Natural killer cell treated with Interleukin-12 subunit alpha and Interleukin-12 subunit beta and Interleukin-15 and Interleukin-18, amount 100 ng/mL, for 72 hours (primary cell): ENCODE measurements around the gene MACROD2. TPM values are rescaled to one million over a fixed set of nuclear protein-coding genes. Genes with fewer than 3 reads are reported as not detected.

Source experiments
- ATAC-seq, 2 donors: fragments of 150-1000 bp; cut with Tn5 transposase in 1 of 2; sonication (Bioruptor Pico), chemical (Tn5 transposase) in 1 of 2; 2 replicates each; pipeline ENCODE4 v1.10.0; 2021
- DNase-seq: peaks from one replicate; pipeline ENCODE4 v3.0.0; 2022; ENCODE audit warnings: low spot score
- H3K27ac Mint-ChIP-seq, 2 donors: 1 replicate in 1 of 2; 2 replicates in 1 of 2; pipeline ENCODE4 v1.8.0; 2022; ENCODE audit warnings: mixed read lengths in 2 of 2, mild to moderate bottlenecking in 1 of 2, moderate library complexity in 1 of 2
- H3K27me3 Mint-ChIP-seq, 2 donors: 1 replicate in 1 of 2; 2 replicates in 1 of 2; pipeline ENCODE4 v1.8.0; 2022; ENCODE audit warnings: mixed read lengths in 2 of 2
- H3K36me3 Mint-ChIP-seq: one replicate; pipeline ENCODE4 v1.8.0; 2022; ENCODE audit warnings: mixed read lengths
- H3K4me1 Mint-ChIP-seq, 2 donors: 1 replicate in 1 of 2; 2 replicates in 1 of 2; pipeline ENCODE4 v1.8.0; 2022; ENCODE audit warnings: low read depth in 2 of 2, mixed read lengths in 2 of 2, mild to moderate bottlenecking in 1 of 2
- H3K4me3 Mint-ChIP-seq: one replicate; pipeline ENCODE4 v1.8.0; 2022; ENCODE audit warnings: mixed read lengths
- H3K9me3 Mint-ChIP-seq: 2 replicates; pipeline ENCODE4 v1.8.0; 2022; ENCODE audit warnings: mixed read lengths
- total RNA-seq, 2 donors: library from RNA; stranded (reverse); gene quantifications; one replicate each; pipeline ENCODE4 v1.2.3, GENCODE V29; 2022

MACROD2 gene
- total RNA-seq, 2 donors from 2014 or later = not detected

GRCh38 chr20:15419856-15420255, 1424.5 kb downstream of the MACROD2 start:
- no peak overlapping the region for H3K27ac Mint-ChIP-seq
- DNase-seq (no peak), ATAC-seq (no peak)
- H3K27me3 Mint-ChIP-seq = no peaks in the 10 kb centered on the region
- peaks cover 21% of the 10 kb centered on the region for H3K9me3 Mint-ChIP-seq
- H3K36me3 Mint-ChIP-seq = no peaks in the 10 kb centered on the region
- no peak overlapping the region for H3K4me3 Mint-ChIP-seq
- H3K4me1 Mint-ChIP-seq = no peaks in the 10 kb centered on the region

GRCh38 chr20:15422966-15423365, 1427.7 kb downstream of the MACROD2 start:
- DNase-seq (no peak), ATAC-seq (no peak)
- peaks cover 6% of the 10 kb centered on the region for H3K36me3 Mint-ChIP-seq
- H3K4me3 Mint-ChIP-seq = no peak overlapping the region
- H3K27ac Mint-ChIP-seq = no peak overlapping the region
- peaks cover 23% of the 10 kb centered on the region for H3K9me3 Mint-ChIP-seq
- no peaks in the 10 kb centered on the region for H3K27me3 Mint-ChIP-seq
- no peaks in the 10 kb centered on the region for H3K4me1 Mint-ChIP-seq

GRCh38 chr20:15439551-15439950, 1444.2 kb downstream of the MACROD2 start:
- Mint-ChIP-seq H3K27me3 (no peaks in the 10 kb centered on the region), H3K4me3 (no peak overlapping the region), H3K9me3 (peaks cover 15% of the 10 kb centered on the region), H3K4me1 (no peaks in the 10 kb centered on the region), H3K27ac (no peak overlapping the region), H3K36me3 (no peaks in the 10 kb centered on the region)
- ATAC-seq (no peak), DNase-seq (no peak)

- Mint-ChIP-seq H3K36me3 (no peaks in the 10 kb centered on the region), H3K4me3 (no peak overlapping the region), H3K9me3 (peaks cover 13% of the 10 kb centered on the region), H3K27ac (no peak overlapping the region), H3K27me3 (no peaks in the 10 kb centered on the region), H3K4me1 (no peaks in the 10 kb centered on the region)
- DNase-seq (no peak), ATAC-seq (no peak)
Measured at GRCh38 chr20:15440049-15440820, 1444.9 kb downstream of the MACROD2 start.

GRCh38 chr20:15445056-15445840, 1449.9 kb downstream of the MACROD2 start:
- peaks cover 9% of the 10 kb centered on the region for H3K9me3 Mint-ChIP-seq
- ATAC-seq = no peak
- no peaks in the 10 kb centered on the region for H3K36me3 Mint-ChIP-seq

GRCh38 chr20:15446373-15446772, 1451.1 kb downstream of the MACROD2 start:
- H3K27ac Mint-ChIP-seq = no peak overlapping the region
- ATAC-seq (no peak), DNase-seq (no peak)
- H3K4me1 Mint-ChIP-seq = no peaks in the 10 kb centered on the region
- no peaks in the 10 kb centered on the region for H3K36me3 Mint-ChIP-seq
- H3K9me3 Mint-ChIP-seq = peaks cover 9% of the 10 kb centered on the region
- H3K27me3 Mint-ChIP-seq = no peaks in the 10 kb centered on the region
- no peak overlapping the region for H3K4me3 Mint-ChIP-seq

More at GRCh38 chr20:15445056-15445840, 1449.9 kb downstream of the MACROD2 start:
- H3K4me3 Mint-ChIP-seq = no peak overlapping the region
- no peaks in the 10 kb centered on the region for H3K27me3 Mint-ChIP-seq
- H3K27ac Mint-ChIP-seq = no peak overlapping the region
- no peaks in the 10 kb centered on the region for H3K4me1 Mint-ChIP-seq
- no peak for DNase-seq

DNA sequence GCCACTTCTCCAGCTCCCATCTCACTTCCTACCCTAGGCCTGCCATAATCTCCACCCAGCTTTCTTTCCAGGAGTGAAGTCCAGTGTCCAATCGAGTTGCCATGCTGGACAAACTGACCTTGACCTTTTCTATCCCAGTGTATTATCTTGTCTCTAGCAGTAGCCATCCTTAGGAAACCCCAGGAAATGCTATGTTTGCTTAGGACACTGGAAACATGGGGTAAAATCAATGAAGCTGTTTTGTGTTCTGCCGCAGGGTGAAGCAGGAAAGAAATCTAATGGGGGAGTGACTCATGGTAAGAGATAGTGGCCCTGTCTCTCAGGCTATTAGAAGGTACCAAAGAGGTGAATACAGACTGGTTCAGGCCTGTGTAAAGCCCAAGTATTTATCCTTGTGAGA, 1452.2 kb downstream of the MACROD2 start:
- Mint-ChIP-seq H3K4me3 (no peak overlapping the region), H3K9me3 (peaks cover 9% of the 10 kb centered on the region), H3K27ac (no peak overlapping the region), H3K36me3 (no peaks in the 10 kb centered on the region), H3K4me1 (no peaks in the 10 kb centered on the region), H3K27me3 (no peaks in the 10 kb centered on the region)
- ATAC-seq = no peak
- no peak for DNase-seq

GRCh38 chr20:15449061-15449460, 1453.7 kb downstream of the MACROD2 start:
- Mint-ChIP-seq H3K36me3 (no peaks in the 10 kb centered on the region), H3K4me3 (no peak overlapping the region), H3K27ac (no peak overlapping the region), H3K27me3 (no peaks in the 10 kb centered on the region), H3K4me1 (no peaks in the 10 kb centered on the region), H3K9me3 (peaks cover 7% of the 10 kb centered on the region)
- no peak for DNase-seq
- ATAC-seq = no peak

- Mint-ChIP-seq H3K9me3 (peaks cover 3% of the 10 kb centered on the region), H3K27me3 (no peaks in the 10 kb centered on the region), H3K27ac (no peak overlapping the region), H3K36me3 (no peaks in the 10 kb centered on the region), H3K4me1 (no peaks in the 10 kb centered on the region), H3K4me3 (no peak overlapping the region)
- DNase-seq = no peak
- ATAC-seq = no peak
Measured at GRCh38 chr20:15451241-15451640, 1455.9 kb downstream of the MACROD2 start.

- Mint-ChIP-seq H3K4me3 (no peak overlapping the region), H3K36me3 (no peaks in the 10 kb centered on the region), H3K4me1 (no peaks in the 10 kb centered on the region), H3K27ac (no peak overlapping the region), H3K27me3 (no peaks in the 10 kb centered on the region), H3K9me3 (peaks cover 7% of the 10 kb centered on the region)
- ATAC-seq = no peak
- DNase-seq = no peak
Measured at GRCh38 chr20:15455279-15455678, 1460.0 kb downstream of the MACROD2 start.

GRCh38 chr20:15461938-15462337, 1466.6 kb downstream of the MACROD2 start:
- no peak overlapping the region for H3K4me3 Mint-ChIP-seq
- no peak for DNase-seq
- no peaks in the 10 kb centered on the region for H3K4me1 Mint-ChIP-seq
- ATAC-seq = no peak
- no peak overlapping the region for H3K27ac Mint-ChIP-seq
- peaks cover 14% of the 10 kb centered on the region for H3K9me3 Mint-ChIP-seq
- H3K36me3 Mint-ChIP-seq = no peaks in the 10 kb centered on the region
- H3K27me3 Mint-ChIP-seq = no peaks in the 10 kb centered on the region

DNA sequence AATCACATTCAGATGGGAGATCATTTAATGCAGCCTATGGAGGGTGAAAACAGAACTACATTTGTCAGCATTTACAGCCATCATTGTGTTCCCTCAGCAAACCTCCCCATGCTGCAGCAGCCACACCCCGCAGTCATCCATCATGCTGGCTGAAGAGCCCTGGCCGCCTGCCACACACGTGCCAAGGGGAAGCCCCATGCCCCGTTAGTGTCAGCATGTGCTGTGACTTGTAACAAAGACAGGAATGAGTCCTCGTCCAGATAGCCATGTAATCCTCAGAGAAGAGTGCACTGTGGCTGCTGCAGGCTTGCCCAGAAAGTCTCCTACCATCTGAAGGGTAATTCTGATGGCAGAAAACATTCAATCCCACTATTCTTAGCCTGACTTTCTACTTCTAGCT, 1480.2 kb downstream of the MACROD2 start:
- H3K27me3 Mint-ChIP-seq = no peaks in the 10 kb centered on the region
- H3K27ac Mint-ChIP-seq = no peak overlapping the region
- H3K4me1 Mint-ChIP-seq = no peaks in the 10 kb centered on the region
- H3K36me3 Mint-ChIP-seq = no peaks in the 10 kb centered on the region
- ATAC-seq (no peak), DNase-seq (no peak)
- H3K4me3 Mint-ChIP-seq = no peak overlapping the region
- peaks cover 9% of the 10 kb centered on the region for H3K9me3 Mint-ChIP-seq

DNA sequence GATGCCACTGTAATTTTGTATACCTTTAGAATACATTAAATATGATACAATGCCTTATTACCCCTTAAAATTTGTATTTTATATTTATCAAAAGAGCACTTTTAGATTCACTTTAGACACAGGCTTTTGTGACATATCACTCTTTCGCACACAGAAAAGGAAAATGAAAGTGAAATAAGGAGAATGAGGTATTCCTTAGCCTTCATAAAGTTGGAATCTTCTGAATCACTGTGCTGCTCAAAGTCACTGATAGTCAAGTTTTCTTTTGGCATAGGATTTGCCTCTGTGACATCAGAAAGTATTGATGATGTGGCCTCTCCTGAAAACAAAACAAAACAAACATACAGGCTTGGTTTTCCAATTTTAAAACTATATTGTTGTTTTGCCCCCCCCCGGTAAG, 1480.9 kb downstream of the MACROD2 start:
- H3K27me3 Mint-ChIP-seq = no peaks in the 10 kb centered on the region
- no peak overlapping the region for H3K4me3 Mint-ChIP-seq
- H3K27ac Mint-ChIP-seq = no peak overlapping the region
- ATAC-seq = no peak
- no peaks in the 10 kb centered on the region for H3K4me1 Mint-ChIP-seq
- H3K36me3 Mint-ChIP-seq = no peaks in the 10 kb centered on the region
- peaks cover 14% of the 10 kb centered on the region for H3K9me3 Mint-ChIP-seq
- DNase-seq = no peak

GRCh38 chr20:15476781-15477180, 1481.5 kb downstream of the MACROD2 start:
- Mint-ChIP-seq H3K4me1 (no peaks in the 10 kb centered on the region), H3K27ac (no peak overlapping the region), H3K36me3 (no peaks in the 10 kb centered on the region), H3K4me3 (no peak overlapping the region), H3K27me3 (no peaks in the 10 kb centered on the region), H3K9me3 (peaks cover 14% of the 10 kb centered on the region)
- ATAC-seq (no peak), DNase-seq (no peak)
